Putamen (tissue), 1 donor: ENCODE results near the gene PUSL1.

Source experiments
- DNase-seq: peaks from one replicate; pipeline ENCODE4 v3.0.0-alpha.2; 2016; ENCODE audit warnings: low spot score

Gene PUSL1

DNA sequence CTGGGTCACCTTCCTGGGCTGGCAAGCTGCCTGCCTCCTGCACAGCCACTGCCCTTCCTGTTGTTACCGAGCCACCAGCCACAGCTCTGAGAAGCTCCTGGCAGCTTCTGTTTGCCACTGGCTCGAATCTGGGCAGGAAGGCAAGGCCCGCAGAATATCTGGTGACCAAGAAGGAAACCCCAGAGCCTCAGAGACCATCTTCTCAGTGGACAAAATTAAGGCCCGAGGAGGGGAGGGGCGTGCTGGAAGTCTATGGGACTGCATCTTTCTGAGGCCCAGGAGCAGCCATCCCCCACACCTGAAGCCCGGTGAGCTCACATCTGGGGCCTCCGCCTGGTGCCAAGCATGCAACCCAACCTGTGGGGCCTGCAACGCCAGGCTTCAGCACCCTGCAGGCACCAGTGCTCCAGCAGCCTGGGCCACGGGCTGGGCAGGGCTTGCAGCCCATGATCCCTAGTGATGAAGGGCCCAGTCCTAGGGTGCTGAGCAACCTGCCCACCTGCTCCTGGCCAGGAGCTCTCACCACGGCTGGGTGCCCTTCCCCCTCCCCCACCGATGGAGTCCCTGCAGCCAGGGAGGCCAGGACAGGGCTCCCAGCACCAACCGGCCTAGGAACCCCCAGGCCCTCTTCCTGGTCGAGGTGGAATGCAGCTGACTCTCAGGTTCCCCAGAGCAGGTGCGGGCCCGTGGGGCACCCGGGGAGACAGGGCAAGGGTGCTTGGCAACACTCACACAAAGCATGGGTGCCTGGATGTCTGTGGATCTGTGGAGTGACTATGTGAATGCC, 17.1 kb downstream of the PUSL1 start:
- DNase-seq, result no peak

DNA sequence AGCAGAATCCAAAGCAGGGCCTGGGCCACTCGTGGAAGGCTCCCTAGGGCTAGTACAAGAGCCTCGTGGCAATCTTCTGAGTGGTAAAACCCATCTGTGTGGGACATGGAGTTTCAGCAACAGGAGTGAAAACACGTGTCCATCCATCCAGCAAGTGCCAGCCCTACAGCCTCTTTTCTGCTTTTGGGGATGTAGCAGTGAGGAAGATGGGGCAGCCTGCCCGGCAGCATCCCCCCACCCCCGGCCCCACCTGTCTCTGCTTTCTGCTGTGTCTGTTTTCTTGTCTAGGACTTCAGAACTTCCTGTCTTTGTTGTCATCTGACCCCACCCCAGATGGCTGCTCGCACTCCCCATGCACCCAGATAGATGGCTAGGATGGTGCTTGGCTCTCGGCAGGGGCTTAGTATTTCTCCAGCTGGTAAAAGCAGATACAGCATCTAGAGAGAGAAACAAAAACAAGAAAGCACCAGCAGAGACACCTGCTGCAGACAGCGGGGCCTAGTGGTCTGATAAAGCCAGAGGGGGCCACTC, 17.7 kb downstream of the PUSL1 start:
- DNase-seq, result no peak

DNA sequence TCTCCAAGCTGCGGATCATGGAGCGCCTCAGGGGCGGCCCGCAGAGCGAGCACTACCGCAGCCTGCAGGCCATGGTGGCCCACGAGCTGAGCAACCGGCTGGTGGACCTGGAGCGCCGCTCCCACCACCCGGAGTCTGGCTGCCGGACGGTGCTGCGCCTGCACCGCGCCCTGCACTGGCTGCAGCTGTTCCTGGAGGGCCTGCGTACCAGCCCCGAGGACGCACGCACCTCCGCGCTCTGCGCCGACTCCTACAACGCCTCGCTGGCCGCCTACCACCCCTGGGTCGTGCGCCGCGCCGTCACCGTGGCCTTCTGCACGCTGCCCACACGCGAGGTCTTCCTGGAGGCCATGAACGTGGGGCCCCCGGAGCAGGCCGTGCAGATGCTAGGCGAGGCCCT, 18.9 kb downstream of the PUSL1 start:
- no peak for DNase-seq

DNA sequence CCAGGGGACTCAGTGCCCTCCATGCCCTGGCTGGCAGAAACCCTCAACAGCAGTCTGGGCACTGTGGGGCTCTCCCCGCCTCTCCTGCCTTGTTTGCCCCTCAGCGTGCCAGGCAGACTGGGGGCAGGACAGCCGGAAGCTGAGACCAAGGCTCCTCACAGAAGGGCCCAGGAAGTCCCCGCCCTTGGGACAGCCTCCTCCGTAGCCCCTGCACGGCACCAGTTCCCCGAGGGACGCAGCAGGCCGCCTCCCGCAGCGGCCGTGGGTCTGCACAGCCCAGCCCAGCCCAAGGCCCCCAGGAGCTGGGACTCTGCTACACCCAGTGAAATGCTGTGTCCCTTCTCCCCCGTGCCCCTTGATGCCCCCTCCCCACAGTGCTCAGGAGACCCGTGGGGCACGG, 19.9 kb downstream of the PUSL1 start:
- no peak for DNase-seq

DNA sequence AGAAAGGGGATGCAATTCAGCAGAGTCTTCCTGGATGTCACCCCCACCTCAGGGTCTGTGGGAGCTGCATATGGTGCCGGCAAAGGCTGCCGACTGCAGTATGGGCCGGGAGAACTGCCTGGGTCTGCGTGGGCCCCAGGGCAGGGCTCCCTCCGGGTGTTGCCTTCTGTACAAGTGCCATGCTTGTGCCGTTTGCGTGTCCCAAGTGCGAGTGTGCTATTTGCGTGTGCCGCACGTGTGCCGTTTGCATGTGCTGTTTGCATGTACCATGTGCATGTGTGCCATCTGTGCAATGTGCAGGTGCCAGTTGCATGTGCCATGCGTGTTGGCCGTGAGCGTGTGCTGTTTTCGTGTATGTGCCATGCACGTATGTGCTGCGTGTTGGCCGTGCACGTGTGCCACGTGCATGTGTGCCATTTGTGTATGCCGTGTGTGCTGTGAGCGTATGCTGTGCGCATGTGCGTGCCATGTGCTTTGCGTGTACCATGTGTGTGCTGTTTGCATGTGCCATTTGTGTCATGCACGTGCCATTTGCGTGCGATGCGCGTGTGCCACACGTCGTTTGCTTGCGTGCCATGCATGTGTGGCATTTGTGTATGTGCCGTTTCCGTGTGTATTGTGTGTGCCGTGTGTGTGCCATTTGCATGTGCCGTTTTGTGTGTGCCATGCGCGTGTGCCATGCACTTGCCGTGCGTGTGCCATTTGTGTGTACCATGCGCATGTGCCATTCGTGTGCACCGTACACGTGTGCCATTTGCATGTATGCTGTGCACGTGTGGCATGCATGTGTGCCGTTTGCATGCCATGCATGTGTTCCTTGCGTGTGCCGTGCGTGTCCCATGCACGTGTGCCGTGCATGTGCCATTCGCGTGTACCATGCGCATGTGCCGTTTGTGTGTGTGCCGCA, 21.2 kb downstream of the PUSL1 start:
- no peak for DNase-seq

DNA sequence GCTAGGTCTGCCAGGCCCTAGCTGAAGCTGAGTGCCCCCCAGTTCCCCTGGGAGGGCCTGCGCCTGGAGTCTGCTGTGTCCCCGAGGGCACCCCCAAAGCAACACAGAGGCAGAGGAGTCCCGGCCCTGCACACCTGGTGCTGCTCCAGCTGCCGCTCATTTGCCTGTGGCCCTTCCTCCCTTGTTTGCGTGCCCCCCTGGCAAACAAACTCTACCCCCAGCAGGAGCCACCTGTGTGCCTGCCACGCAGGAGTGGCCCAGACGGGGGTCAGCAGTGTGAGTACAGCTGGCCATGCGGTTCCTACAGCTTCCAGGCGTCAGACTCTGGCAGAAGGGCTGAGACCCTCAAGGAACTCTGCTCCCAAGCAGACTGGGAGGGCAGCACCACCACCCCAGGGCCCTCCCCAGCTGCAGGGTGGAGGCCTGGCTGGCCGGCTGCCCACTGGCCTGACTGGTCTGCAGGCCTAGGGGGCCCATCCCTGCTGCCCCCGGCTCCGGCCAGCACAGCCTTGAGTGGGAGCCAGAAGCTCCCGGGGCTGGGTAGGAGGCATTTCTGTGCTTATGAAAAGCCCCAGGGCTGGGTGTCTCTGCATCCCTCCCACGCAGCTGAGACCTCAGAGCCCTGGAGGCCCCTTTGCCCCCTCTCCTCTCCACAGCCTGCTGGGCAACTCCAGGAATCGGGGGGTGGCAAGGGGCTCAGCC, 22.1 kb downstream of the PUSL1 start:
- DNase-seq, result no peak

DNA sequence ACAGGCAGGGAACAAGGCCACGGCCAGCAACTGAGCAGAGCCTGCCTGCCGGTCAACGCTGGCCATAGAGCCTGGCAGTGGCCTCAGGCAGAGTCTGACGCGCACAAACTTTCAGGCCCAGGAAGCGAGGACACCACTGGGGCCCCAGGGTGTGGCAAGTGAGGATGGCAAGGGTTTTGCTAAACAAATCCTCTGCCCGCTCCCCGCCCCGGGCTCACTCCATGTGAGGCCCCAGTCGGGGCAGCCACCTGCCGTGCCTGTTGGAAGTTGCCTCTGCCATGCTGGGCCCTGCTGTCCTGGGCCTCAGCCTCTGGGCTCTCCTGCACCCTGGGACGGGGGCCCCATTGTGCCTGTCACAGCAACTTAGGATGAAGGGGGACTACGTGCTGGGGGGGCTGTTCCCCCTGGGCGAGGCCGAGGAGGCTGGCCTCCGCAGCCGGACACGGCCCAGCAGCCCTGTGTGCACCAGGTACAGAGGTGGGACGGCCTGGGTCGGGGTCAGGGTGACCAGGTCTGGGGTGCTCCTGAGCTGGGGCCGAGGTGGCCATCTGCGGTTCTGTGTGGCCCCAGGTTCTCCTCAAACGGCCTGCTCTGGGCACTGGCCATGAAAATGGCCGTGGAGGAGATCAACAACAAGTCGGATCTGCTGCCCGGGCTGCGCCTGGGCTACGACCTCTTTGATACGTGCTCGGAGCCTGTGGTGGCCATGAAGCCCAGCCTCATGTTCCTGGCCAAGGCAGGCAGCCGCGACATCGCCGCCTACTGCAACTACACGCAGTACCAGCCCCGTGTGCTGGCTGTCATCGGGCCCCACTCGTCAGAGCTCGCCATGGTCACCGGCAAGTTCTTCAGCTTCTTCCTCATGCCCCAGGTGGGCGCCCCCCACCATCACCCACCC, 22.9 kb downstream of the PUSL1 start, which contains the start of gene TAS1R3:
Gene TAS1R3 (plus strand): TSS at position 213 of the 898 bp plus-strand sequence. CDS start 66 bp downstream, at position 279.
- DNase-seq, result no peak

DNA sequence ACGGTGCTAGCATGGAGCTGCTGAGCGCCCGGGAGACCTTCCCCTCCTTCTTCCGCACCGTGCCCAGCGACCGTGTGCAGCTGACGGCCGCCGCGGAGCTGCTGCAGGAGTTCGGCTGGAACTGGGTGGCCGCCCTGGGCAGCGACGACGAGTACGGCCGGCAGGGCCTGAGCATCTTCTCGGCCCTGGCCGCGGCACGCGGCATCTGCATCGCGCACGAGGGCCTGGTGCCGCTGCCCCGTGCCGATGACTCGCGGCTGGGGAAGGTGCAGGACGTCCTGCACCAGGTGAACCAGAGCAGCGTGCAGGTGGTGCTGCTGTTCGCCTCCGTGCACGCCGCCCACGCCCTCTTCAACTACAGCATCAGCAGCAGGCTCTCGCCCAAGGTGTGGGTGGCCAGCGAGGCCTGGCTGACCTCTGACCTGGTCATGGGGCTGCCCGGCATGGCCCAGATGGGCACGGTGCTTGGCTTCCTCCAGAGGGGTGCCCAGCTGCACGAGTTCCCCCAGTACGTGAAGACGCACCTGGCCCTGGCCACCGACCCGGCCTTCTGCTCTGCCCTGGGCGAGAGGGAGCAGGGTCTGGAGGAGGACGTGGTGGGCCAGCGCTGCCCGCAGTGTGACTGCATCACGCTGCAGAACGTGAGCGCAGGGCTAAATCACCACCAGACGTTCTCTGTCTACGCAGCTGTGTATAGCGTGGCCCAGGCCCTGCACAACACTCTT, 23.8 kb downstream of the PUSL1 start:
- DNase-seq, result no peak

DNA sequence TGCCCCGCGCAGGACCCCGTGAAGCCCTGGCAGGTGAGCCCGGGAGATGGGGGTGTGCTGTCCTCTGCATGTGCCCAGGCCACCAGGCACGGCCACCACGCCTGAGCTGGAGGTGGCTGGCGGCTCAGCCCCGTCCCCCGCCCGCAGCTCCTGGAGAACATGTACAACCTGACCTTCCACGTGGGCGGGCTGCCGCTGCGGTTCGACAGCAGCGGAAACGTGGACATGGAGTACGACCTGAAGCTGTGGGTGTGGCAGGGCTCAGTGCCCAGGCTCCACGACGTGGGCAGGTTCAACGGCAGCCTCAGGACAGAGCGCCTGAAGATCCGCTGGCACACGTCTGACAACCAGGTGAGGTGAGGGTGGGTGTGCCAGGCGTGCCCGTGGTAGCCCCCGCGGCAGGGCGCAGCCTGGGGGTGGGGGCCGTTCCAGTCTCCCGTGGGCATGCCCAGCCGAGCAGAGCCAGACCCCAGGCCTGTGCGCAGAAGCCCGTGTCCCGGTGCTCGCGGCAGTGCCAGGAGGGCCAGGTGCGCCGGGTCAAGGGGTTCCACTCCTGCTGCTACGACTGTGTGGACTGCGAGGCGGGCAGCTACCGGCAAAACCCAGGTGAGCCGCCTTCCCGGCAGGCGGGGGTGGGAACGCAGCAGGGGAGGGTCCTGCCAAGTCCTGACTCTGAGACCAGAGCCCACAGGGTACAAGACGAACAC, 24.5 kb downstream of the PUSL1 start:
- no peak for DNase-seq

DNA sequence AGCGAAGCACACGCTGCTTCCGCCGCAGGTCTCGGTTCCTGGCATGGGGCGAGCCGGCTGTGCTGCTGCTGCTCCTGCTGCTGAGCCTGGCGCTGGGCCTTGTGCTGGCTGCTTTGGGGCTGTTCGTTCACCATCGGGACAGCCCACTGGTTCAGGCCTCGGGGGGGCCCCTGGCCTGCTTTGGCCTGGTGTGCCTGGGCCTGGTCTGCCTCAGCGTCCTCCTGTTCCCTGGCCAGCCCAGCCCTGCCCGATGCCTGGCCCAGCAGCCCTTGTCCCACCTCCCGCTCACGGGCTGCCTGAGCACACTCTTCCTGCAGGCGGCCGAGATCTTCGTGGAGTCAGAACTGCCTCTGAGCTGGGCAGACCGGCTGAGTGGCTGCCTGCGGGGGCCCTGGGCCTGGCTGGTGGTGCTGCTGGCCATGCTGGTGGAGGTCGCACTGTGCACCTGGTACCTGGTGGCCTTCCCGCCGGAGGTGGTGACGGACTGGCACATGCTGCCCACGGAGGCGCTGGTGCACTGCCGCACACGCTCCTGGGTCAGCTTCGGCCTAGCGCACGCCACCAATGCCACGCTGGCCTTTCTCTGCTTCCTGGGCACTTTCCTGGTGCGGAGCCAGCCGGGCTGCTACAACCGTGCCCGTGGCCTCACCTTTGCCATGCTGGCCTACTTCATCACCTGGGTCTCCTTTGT, 25.3 kb downstream of the PUSL1 start:
- no peak for DNase-seq

DNA sequence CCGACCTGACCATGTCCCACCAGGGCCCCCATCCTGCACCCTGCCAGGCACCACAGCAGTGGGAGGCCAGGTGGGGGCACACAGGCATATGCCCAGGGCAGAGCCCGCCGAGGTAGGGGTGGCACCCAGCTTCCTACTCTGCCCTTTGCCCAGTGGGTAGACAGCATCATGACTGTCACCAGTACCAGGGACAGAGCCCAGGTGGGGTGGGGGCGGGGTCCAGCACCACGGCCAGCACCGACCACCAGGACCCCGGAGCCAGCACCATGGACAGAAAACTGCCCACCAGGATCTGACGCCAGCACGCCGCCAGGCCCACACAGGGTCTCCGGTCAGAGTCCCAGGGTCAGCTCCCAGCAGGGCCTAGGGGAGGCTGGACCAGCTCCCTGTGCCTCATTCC, 26.4 kb downstream of the PUSL1 start:
- no peak for DNase-seq

DNA sequence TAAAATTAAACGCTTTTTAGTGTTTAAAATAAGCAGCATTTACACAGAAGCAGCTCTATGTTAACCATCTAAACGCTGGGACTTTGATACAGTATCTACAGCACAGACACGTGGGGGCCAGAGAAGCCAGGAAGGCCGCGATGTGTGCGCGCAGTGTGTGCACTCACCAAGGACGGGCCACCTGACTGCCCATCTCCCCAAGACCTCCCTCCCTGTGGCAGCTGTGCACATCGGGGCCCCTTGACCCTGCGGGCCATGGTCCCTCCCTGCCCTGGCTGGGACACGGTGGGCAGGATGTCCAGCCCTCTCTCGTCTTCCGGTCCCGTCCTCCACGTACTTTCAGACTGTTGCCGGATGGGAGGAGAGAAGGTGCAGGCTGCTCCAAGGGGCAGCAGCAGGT, 26.9 kb downstream of the PUSL1 start:
- no peak for DNase-seq

DNA sequence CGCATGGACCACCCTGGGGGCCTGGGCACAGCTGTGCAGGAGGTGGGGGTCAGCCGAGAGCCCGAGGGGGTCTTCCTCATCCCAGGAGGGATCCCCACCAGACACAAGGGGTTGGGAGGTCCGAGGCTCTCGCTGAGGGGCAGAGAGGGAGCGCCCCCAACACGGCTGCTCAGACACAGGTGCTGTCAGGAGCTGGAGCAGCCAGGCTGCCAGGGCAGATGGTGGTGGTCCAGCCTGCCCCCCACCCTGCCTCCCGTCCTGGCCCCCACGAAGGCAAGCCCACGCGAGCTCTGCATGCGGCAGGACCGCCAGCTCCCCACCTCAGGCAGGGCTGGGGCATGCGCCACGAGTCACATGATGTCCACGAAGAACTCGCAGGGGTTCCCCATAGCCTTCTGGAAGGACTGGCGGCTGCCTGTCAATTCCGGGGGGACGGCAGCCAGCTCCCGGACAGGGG, 27.4 kb downstream of the PUSL1 start:
- no peak for DNase-seq

DNA sequence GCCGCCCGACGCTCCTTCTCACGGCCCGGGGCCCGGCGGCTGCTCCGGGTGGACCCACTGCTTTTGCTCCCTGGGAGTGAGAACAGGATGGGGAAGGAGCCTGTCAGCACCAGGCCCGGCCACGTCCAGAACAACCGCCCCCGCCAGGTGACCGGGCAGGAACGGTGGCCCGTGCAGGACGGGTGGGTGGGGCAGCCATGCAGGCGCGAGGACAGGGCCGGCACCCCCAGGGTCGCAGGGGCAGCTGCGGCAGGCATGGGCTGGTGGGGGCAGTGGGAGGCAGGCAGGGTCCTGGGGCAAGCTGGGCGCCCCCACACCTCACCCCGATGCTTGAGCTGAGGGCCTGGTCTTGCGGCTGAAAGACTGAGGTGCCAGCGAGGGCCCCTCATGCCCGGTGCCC, 28.0 kb downstream of the PUSL1 start:
- DNase-seq, result no peak

DNA sequence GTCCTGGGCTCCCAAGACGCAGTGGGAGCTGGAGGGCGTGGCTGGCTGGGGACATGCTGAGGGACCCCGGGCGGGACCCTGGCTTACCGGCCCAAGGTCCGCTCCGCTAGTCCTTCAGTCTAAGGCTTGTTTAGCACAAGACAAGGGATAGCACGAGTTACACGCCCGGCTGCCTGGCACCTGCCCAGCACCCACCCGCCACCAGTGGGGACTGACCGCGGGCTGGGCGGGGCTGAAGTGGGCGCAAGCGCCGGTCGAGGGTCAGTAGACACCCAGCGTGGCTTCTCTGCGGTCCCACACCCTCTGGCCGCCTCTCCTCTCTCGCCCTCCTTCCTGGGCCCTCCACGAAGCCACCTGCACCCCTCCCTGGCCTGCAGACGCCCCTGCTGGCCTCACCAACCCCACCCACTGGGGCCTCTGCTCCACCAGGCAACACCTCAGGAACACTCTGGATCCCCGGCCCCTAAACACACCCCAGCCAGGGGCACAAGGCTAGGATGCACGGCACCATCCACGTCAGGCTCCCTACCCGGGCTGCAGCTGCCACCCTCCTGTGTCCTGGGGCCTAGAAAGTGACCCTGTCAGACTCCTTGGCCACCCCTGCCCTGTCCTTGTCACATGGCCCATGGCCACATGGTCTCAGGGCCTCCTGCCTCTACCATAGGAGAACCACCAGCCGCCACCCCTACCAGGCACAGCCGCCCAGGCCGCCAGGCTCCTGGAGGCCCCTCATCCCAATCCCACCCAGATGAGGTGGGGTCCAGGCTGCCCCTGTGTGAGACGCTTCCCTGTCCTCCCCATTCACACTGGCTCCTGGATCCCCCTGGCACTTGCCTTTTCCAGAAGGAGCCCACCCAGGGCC, 28.8 kb downstream of the PUSL1 start:
- DNase-seq, result no peak

DNA sequence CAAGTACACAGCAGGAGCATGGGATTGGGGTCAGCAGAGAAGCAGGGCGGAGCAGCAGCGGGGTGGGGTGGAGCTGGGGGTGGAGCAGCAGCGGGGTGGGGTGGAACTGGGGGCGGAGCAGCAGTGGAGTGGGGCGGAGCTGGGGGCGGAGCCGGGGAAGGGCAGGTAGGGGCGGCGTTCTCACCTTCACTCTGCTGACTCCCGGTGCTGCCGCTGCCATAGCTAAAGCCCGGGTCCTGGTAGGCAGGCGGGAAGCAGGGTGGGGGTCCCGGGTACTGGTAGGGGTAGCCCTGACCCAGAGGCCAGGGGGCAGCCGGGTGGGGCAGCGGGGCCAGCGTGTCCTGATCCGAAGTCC, 29.4 kb downstream of the PUSL1 start:
- DNase-seq, result no peak

DNA sequence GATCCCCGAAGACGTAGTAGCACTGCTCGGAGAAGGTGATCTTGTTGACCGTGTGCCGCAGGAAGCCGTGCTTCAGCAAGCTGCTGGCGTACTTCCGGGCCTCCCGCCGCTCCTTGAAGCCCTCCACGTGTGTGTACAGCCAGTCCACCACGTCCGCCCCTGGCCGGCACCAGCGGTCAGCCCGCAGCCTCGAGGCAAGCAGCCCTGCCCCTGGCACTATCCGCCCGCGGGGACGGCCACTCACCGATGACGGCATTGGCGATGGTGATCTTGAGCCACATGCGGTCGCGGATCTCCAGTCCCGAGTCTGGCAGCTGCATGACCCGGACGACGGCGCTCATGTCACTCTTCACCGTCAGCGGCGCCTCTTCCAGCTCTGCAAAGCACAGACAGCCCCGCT, 29.9 kb downstream of the PUSL1 start:
- no peak for DNase-seq

DNA sequence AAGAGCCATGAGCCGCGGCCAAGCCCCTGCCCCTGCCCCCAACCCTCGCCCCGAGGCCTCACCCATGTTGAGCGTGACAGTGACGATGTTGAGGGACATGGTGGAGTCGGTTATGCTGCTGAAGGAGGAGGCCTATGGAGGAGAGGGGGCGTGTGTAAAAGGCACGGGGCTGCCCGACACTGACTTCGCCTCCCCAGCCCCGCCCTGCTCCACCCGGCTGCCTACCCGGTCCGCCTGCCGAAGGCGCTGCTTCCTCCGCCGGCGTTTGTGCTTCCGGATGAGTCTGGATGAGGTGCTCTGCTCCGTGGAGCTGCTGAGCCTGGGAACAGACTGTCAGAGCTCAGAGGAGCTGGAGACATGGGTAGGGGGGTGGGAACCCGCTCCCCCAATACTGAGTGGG, 31.8 kb downstream of the PUSL1 start:
- DNase-seq, result no peak
